NCI-H345 (cell line): ENCODE data around the gene MSI1.
"Not testable (repeated sequence)": the region's sequence is repeated elsewhere in the genome, so short reads cannot be mapped to it uniquely, and the experiment has no call there.

Experiments used
- DNase-seq: peaks from one replicate; lab custom pipeline; 2025; lab: John Stamatoyannopoulos, UW

Gene MSI1

DNA sequence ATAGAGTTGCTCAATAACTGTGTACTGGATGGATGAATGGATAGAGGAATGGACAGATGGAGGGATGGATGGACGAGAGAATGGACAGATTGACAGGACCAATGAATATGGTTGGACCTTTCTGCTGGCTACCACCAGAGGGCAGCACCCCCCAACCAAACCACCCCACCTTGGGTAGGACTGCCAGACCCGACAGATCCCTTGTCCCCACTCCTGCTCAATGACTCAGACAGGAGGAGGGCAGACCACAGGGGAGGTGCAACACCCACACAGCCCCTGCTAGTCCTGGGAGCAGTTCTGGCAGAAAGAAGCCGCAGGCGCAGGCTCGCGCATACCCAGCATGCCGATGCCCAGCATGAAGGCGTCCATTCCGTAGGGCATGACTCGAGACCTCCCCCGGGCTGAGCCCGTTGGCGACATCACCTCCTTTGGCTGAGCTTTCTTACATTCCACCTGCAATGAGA lies 12.4 kb downstream of the MSI1 start:
- DNase-seq: peak; percentile 64

DNA sequence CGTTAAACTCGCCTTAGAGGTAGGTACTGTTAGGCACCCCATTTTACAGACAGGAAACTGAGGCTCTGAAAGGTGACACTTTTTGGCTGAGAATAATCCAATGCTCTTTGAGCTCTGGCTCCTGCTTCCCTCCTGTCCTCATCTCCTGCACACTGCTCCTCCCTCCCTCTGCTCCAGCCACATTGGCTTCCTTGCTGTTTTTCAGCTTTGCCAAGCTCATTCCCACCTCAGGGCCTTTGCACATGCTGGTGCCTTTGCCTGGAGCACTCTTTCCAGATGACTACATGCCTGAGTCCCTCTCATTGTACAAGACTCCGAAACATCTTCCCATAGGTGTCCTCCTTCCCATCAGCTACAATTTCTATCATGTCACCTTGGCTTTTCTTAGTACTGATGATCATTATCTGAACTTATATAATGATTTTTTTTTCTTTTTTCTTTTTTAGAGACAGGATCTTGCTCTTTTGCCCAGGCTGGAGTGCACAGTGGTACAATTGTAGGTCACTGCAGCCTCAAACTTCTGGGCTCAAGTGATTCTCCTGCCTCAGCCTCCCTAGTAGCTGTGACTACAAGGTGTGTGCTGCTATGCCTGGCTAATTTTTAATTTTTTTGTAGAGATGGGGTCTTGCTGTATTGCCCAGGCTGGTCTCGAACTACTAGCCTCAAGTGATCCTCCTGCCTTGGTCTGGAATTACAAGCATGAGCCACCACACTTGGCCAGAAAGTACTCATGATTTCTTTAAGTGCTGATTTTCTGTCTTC lies 15.2 kb downstream of the MSI1 start:
- no peak for DNase-seq

DNA sequence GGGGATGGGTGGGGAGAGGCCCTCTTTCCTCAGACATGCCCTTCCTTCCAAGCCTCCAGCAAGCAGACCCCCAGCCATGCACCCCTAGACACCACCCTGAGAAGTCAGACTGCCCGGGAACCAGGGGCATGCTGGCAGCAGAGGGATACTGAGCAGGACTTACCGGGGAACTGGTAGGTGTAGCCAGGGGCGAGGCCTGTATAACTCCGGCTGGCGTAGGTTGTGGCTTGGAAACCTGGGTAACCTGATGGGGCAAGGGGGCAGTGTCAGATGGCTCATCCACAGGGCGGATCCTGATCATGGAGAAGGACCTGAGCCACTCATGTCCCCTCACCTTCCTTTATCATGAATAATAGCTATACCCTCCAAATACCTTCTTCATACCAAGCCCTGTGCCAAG lies 15.8 kb downstream of the MSI1 start:
- DNase-seq: no peak

DNA sequence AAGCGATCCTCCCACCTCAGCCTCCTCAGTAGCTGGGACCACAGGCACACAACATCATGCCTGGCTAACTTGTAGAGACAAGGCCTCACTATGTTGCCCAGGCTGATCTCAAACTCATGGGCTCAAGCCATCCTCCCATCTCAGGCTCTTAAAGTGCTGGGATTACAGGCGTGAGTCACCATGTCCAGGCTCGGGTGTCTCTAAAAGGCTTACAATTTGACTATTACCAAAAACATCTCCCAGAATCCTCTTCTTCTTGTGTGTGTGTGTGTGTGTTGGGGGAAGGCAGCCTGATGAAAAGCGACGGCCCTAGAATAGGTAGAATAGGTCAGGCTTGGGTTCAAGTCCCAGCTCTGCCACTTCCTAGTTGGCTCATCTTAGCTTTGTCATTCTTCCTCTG lies 16.8 kb downstream of the MSI1 start:
- DNase-seq: no peak

DNA sequence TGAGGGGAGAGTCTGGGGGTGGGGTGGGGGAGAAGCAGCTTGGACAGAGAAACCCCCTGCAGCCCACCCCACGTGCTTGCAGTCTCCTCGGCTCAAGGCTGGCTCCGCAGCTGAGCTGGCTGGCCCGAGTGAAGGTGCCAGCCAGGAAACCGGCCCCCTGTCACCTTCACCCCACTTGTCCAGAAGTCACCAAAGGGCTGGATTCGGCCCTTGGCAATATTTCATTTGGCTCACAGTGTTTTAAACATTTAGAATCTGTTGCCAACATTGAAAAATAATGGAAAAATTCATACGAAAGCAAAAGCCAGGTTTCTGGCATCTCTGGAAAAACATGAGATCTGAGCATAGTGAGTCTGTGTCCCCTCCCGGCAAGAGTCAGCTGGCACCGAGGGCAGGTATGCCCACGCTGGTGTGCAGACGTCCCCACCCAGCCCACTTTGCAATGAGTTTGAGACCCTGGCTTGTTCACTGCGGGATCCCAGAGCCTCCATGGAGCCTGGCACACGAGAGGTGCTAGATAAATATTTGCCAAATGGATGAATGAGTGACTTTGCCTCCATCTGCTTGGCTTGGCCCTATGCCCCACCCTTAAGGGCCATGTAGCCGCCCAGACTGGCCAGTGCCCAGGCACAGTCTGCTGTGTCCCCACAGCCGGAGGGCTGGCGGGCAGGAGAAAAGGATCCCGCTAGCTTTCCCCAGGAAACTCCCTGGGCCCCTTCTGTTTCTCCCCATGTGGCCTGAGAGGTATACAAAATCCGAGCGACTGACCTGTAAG lies 18.2 kb downstream of the MSI1 start:
- DNase-seq: peak; percentile 57

DNA sequence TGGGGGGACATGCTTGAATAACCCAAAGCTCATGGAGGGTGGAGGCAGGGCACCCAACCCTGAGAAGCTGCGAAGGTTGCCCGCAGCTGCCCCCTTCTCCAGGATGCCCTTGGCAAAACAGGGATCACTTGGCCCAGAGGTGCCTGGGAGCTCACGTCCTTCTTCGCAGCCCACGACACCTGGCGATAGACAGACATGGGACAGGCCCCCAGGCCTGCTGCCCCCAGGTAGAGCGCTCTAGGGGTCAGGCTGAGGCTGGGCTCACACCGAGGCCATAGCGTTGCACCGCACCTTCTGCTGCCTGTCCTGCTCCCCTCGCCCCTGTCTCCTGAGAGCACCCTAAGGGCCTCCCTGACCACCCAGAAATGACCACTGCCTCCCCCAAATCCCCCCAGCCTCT lies 21.2 kb downstream of the MSI1 start:
- DNase-seq: no peak

DNA sequence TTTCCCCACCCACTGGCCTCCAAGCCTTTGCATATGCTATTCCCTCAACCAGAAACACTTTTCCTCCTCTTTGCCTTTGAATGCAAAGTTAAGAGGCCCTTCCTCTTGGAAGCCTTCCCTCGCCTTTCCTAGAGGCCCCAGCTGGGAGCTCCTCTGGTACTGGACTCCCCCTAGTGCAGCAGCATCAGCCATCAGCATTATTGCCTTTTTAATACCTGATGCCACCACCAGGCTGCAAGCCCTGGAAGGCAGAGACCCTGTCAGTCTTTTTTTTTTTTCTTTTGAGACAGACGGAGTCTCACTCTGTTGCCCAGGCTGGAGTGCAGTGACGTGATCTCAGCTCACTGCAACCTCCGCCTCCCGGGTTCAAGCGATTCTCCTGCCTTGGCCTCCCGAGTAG lies 22.3 kb downstream of the MSI1 start:
- DNase-seq: no peak

DNA sequence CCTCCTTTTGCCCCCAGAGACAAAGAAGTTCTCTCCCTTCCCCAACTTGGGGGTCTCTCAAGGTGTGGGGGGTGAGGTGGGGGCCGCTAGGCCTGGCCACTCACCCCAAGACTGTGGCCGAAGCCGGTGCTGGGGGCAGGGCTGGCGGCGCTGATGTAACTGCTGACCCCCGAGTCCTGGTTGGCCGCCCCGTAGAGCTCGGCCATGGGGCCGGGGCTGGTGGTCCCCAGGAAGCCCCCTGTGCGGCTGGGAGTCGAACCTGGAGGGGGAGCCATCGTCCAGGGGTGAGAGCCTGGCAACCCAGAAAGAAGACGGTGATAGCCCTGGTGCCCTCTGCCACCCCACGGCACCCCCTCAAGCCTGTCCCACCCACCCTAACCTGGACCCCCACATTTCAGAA lies 22.9 kb downstream of the MSI1 start:
- DNase-seq: no peak

DNA sequence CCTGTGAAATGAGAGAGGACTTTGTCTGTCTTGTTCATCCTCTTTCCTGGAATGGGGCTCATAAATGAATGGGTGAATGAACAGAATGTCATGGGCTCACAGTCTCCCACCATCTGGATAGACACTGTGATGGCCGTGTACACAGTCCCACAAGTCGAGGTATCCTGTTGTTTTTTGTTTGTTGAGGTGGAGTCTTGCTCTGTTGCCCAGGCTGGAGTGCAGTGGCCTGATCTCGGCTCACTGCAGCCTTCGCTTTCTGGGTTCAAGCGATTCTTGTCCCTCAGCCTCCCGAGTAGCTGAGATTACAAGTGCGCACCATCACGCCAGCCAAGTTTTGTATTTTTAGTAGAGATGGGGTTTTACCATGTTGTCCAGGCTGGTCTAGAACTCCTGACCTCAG lies 25.3 kb downstream of the MSI1 start:
- no peak for DNase-seq

DNA sequence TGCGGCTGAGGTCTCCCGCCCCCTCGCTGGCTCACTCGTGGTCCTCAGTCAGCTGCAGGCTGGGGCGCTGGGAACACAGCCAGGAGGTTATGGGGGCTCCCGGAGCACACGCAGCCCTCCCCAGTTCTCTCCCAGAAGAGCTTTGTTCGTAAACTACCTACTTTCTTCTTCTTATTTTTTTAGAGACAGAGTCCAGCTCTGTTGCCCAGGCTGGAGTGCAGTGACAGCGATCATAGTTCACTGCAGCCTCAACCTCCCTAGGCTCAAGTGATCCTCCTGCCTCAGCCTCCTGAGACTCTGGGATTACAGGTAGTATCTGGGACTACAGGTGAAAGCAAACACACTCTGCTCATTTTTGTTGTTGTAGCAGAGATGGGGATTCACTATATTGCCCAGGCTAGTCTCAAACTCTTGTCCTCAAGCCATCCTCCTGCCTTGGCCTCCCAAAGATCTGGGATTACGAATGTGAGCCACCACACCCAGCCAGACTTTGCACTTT lies 25.9 kb downstream of the MSI1 start:
- no peak for DNase-seq

DNA sequence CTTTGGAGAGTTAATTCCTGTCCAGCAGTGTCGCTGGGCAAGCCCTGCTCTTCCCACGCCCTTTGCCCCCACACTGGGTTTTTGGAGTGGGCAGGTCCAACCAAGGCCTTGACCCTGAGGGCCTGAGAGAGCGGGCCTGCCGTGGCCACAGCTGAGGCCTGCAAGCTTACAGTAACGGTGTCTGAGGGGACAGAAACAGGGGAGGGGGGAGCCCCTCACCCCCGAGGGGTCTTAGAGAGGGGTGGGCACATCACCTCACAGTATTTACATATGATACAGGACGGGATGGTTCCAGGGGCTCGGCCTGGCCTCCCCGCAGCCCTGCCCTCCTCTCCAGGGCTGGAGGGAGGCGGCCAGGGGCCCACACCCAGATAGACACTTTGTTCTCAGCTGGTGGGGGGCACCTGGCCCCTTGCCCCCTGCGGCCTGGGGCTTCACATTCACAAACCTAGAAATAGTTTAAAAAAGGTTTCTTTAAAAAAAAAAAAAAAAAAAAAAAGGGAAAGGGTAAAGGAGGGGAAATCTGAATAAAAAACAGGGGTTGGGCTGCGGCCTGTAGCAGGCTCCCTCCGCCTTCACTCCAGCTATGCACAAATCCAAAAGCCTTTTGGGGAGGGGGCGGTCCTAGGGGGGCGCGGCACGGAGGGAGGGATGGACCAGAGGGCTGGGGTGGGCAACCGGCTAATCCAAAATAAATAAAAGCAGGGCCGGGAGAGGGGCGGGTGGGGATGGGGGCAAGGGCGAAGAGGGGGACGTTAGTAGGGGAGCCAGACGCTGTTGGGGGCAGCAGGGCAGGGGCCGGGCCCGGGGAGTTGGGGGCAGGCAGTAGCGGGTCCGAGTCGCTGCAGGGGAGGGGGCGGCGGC lies 26.6 kb downstream of the MSI1 start:
- no peak for DNase-seq

DNA sequence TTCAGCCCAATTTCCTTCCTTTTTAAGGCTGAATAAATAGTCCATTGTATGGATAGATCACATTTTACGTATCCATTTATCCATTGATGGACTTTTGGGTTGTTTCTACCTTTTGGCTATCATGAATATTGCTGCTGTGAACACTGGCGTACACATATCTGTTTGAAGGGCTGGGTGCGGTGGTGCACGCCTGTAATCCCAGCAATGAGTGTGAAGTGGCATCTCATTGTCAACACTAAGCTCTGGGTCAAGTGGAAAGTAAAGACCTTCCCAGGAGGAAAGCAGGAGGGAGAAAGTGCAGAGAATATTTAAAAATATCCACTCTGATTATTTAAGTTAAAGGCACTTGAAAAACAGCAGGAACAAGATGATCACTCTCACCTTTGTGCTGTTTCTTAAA lies 29.7 kb downstream of the MSI1 start:
- no peak for DNase-seq

DNA sequence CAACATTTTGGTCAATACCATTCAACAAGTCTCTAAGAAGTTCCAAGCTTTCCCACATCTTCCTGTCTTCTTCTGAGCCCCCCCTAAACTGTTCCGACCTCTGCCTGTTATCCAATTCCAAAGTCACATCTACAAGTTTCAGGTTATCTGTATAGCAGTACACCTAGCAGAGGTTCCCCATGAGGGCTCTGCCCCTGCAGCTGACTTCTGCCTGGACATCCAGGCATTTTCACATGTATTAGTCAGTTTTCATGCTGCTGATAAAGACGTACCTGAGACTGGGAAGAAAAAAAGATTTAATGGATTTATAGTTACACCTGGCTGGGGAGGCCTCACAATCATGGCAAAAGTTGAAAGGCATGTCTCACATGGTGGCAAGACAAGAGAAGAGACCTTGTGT lies 31.2 kb downstream of the MSI1 start:
- no peak for DNase-seq

DNA sequence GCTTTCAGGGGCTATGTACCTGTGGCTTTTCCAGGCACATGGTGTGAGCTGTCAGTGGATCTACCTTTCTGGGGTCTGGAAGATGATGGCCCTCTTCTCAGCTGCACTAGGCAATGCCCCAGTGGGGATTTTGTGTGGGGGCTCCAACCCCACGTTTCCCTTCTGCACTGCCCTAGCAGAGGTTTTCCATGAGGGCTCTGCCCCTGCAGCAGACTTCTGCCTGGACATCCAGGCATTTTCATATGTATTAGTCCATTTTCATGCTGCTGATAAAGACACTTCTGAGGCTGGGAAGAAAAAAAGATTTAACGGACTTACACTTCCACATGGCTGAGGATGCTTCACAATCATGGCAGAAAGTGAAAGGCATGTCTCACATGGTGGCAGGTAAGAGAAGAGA lies 32.6 kb downstream of the MSI1 start:
- not testable (repeated sequence) for DNase-seq

DNA sequence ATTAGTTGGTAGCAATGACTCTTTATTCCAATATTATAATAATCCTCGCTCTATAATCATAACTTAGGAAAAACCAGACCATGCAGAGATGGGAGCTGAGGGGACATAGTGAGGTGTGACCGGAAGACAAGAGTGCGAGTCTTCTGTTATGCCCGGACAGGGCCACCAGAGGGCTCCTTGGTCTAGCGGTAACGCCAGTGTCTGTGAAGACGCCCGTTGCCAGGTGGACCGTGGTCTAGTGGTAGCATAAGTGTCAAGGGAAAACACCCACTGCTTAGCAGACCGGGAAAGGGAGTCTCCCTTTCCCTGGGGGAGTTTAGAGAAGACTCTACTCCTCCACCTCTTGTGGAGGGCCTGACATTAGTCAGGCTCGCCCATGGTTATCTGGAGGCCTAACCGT lies 33.5 kb downstream of the MSI1 start:
- DNase-seq: peak; percentile 35

DNA sequence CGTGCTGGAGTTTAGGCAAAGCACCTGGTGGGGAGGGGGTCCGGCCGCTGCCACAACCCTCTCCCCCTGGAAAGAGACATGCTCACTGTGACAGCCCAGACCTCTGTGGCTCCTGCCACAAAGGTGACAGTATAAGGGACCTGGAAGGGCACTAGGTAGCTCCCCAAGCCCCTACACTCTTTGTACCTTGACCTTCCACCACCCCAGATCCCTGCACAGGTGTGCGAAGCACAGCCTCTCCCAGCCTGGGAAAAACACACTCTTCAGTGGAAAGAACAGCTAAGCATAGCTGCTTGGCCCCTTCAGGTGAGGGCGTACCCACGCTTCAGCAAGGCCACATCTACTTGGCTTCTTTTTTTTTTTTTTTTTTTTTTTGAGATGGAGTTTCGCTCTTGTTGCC lies 36.4 kb downstream of the MSI1 start:
- DNase-seq: no peak

DNA sequence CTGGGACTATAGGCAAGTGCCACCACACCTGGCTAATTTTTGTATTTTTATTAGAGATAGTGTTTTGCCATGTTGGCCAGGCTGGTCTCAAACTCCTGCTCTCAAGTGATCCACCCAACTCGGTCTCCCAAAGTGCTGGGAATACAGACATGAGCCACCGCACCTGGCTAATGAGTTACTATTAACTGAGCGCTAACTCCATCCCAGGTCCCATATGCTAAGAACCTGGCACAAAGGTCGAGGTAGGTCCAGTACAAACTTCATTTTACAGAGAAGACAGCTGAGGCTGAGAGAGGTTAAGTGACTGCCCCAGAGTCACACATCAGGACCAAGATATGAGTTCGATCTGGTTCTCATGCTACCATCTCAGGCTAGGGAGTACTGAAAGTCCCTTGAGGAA lies 36.9 kb downstream of the MSI1 start:
- DNase-seq: no peak

DNA sequence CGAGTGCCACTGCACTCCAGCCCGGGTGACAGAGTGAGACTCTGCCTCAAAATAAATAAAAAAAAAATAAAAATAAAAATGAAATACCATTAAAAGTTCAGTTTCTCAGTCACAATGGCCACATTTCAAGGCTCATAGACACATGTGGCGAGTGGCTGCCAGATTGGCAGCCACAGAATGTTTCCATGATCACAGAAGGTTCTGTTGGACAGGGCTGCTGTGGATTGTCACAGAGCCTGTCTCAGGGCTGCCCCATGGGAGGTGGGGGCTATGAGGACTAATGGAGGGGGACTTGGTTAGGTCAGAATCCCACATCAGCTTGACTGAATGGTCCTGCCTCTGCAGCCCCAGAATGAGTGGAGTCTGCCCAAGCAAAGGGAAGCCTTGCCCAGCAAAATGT lies 37.6 kb downstream of the MSI1 start:
- DNase-seq: no peak

DNA sequence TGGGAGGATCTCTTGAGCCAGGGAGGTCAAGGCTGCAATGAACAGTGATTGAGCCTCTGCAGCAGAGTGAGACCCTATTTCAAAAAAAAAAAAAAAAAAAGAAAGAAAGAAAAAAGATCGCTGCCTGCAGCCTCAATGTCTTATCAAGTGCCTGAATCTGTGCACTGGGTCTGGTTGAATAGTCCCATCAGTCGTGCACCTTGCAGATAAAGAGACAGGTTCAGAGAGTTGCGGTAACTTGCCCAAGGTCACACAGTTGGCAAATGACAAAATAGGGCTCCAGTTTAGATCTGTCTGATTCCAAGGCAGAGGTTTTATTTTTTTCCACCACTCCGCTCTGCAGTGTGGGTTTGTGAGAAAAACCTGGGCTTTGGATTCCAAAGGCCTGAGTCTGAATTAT lies 40.7 kb downstream of the MSI1 start:
- DNase-seq: no peak

DNA sequence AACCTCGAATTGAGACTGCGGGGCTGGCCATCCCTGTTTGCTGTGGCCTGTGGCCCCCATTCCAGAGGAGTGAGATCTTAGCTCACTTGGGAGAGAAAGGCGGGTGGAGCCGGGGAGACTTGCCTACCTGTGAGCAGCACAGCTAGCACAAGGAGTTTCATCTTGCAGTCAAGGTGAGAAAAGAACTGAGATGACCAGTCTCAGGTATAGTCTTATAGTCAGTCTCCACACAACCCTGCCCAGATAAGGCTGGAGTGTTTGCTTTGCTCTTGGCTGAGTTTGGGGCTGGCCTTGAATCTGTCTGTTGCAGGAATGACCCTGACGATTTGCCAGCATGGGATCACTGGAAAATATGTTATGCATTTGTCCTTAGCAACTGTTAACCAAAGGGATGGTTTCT lies 41.4 kb downstream of the MSI1 start, which contains the start of gene PLA2G1B:
Gene PLA2G1B (minus strand): TSS at position 187 of the 400 bp plus-strand sequence. CDS start 26 bp downstream, at position 161.
- no peak for DNase-seq

DNA sequence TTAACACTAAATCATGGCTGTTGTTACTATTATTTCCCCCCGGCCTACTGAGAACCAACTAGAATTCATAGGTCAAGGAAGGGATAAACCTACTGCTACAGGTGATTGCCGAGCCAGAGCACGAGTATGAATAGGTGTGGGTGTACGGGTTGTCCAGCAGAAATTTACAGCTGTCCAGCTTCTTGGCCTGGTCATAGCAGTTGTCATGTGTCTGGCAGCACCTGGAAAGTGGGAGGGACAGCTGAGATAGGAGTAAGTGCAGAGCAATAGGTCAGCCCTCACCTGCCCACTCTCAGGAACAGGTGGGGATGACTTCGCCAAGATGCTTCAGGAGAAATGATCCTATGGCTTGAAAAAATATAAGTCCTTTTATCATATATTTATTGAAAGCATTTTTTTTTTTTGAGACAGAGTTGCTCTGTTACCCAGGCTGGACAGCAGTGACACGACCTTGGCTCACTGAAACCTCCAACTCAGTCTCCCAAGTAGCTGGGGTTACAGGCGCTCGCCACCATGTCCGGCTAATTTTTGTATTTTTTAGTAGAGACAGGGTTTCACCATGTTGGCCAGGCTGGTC lies 44.0 kb downstream of the MSI1 start:
- no peak for DNase-seq

DNA sequence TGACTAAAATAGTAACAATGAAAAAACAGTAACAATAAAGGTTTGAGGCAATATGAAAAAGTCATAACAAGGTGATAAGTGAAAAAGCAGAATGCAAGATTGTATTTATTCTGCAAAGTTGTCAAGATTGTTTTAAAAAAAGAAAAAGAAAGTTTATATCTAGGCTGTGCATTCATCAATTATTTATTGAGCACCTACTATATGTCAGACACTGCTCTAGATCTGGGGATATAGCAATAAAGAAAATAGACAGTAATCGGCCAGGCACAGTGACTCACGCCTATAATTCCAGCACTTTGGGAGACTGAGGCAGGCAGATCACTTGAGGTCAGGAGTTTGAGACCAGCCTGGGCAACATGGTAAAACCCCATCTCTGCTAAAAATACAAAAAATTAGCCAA lies 45.2 kb downstream of the MSI1 start:
- no peak for DNase-seq
